K562 (cell line): Measurements from ENCODE around the gene GTSE1.
"Not testable (repeated sequence)": the region's sequence is repeated elsewhere in the genome, so short reads cannot be mapped to it uniquely, and the experiment has no call there.

Experiments used
- CTCF ChIP-seq, 3 experiments: IDR thresholded peaks in 2 of 3; conservative IDR thresholded peaks in 1 of 3; 2 replicates each; pipeline ENCODE4 v1.5.1; 2011 to 2012; ENCODE audit warnings: low read length in 3 of 3, mild to moderate bottlenecking in 3 of 3, control low read depth in 2 of 3, improper control_type of control experiment in 1 of 3, inconsistent platforms in 1 of 3, low read depth in 1 of 3, mixed read lengths in 1 of 3, moderate library complexity in 1 of 3; ENCODE audit not compliant: insufficient read depth in 2 of 3
- EGR1 ChIP-seq: fragments of 450-650 bp; conservative IDR thresholded peaks from 2 replicates; pipeline ENCODE4 v1.6.1; 2017; ENCODE audit warnings: mild to moderate bottlenecking
- EZH2 ChIP-seq: IDR thresholded peaks from 2 replicates; pipeline ENCODE4 v1.6.1; 2012; ENCODE audit warnings: low read depth, mild to moderate bottlenecking, inconsistent platforms, low read length, borderline replicate concordance
- MBD2 ChIP-seq: sonication (generic); IDR thresholded peaks from 2 replicates; pipeline ENCODE4 v1.6.1; 2016; ENCODE audit warnings: low read depth, borderline replicate concordance
- MXI1 ChIP-seq: IDR thresholded peaks from 2 replicates; pipeline ENCODE4 v1.6.1; 2011; ENCODE audit warnings: low read depth, mild to moderate bottlenecking, improper control_type of control experiment, low read length
- NR1H2 ChIP-seq: sonication (generic); formaldehyde crosslinking; IDR thresholded peaks from 2 replicates; pipeline ENCODE4 v1.4.0; 2020; ENCODE audit warnings: mild to moderate bottlenecking, missing genetic modification reagents
- SIN3B ChIP-seq: fragments of 450-650 bp; IDR thresholded peaks from 2 replicates; pipeline ENCODE4 v1.6.1; 2017; ENCODE audit warnings: low read depth, mild to moderate bottlenecking, moderate library complexity
- U2AF2 ChIP-seq: fragments of 200-400 bp; formaldehyde crosslinking; optimal IDR thresholded peaks from 2 replicates; pipeline ENCODE3; 2017; ENCODE audit warnings: low read depth, mild to moderate bottlenecking, low read length
- ZBTB7A ChIP-seq: IDR thresholded peaks from 2 replicates; pipeline ENCODE4 v1.6.1; 2011; ENCODE audit warnings: low read depth, mild to moderate bottlenecking, low read length, moderate library complexity, borderline replicate concordance; ENCODE audit not compliant: control insufficient read depth
- TF ChIP-seq, protein P1 (sequence below): sonication (generic); formaldehyde crosslinking; IDR thresholded peaks from 2 replicates; pipeline ENCODE4 v1.9.0; 2022; ENCODE audit warnings: mild to moderate bottlenecking, missing genetic modification reagents
- TF ChIP-seq, protein P2 (sequence below): sonication (generic); formaldehyde crosslinking; IDR thresholded peaks from 2 replicates; pipeline ENCODE4 v1.8.0; 2022; ENCODE audit warnings: mild to moderate bottlenecking, missing genetic modification reagents

- not testable (repeated sequence) for TF ChIP-seq ZBTB7A; MXI1; U2AF2; CTCF (IDR thresholded peaks at IDR 0.05 in 2 of 3, conservative IDR thresholded peaks at IDR 0.05 in 1 of 3; ENCODE audit: insufficient read depth in 2 of 3, low read depth in 1 of 3, low read length in 3 of 3); MBD2; EZH2; NR1H2 (CRISPR knock-in tag); EGR1; SIN3B
- TF ChIP-seq, protein P1, sequence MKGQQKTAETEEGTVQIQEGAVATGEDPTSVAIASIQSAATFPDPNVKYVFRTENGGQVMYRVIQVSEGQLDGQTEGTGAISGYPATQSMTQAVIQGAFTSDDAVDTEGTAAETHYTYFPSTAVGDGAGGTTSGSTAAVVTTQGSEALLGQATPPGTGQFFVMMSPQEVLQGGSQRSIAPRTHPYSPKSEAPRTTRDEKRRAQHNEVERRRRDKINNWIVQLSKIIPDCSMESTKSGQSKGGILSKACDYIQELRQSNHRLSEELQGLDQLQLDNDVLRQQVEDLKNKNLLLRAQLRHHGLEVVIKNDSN (CRISPR knock-in tag), result not testable (repeated sequence)
- TF ChIP-seq, protein P2, sequence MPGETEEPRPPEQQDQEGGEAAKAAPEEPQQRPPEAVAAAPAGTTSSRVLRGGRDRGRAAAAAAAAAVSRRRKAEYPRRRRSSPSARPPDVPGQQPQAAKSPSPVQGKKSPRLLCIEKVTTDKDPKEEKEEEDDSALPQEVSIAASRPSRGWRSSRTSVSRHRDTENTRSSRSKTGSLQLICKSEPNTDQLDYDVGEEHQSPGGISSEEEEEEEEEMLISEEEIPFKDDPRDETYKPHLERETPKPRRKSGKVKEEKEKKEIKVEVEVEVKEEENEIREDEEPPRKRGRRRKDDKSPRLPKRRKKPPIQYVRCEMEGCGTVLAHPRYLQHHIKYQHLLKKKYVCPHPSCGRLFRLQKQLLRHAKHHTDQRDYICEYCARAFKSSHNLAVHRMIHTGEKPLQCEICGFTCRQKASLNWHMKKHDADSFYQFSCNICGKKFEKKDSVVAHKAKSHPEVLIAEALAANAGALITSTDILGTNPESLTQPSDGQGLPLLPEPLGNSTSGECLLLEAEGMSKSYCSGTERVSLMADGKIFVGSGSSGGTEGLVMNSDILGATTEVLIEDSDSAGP (CRISPR knock-in tag), result not testable (repeated sequence)
Observed at GRCh38 chr22:46265627-46266026, 31.0 kb upstream of the GTSE1 start.
